Neural progenitor cell (in vitro differentiated cells): Measurements from ENCODE around the gene CLMP.

ENCODE experiments used
- EZH2phosphoT487 ChIP-seq: fragments of 200-600 bp; sonication (generic); IDR thresholded peaks from 2 replicates; pipeline ENCODE4 v1.6.1; 2017; ENCODE audit warnings: antibody characterized with exemption
- TF ChIP-seq, protein P1 (sequence below): fragments of 200-600 bp; sonication (generic); IDR thresholded peaks from 2 replicates; pipeline ENCODE4 v1.5.1; 2017; ENCODE audit warnings: antibody characterized with exemption, mild to moderate bottlenecking

GRCh38 chr11:123180574-123180973 lies 14.5 kb downstream of the CLMP start:
- TF ChIP-seq, protein P1, sequence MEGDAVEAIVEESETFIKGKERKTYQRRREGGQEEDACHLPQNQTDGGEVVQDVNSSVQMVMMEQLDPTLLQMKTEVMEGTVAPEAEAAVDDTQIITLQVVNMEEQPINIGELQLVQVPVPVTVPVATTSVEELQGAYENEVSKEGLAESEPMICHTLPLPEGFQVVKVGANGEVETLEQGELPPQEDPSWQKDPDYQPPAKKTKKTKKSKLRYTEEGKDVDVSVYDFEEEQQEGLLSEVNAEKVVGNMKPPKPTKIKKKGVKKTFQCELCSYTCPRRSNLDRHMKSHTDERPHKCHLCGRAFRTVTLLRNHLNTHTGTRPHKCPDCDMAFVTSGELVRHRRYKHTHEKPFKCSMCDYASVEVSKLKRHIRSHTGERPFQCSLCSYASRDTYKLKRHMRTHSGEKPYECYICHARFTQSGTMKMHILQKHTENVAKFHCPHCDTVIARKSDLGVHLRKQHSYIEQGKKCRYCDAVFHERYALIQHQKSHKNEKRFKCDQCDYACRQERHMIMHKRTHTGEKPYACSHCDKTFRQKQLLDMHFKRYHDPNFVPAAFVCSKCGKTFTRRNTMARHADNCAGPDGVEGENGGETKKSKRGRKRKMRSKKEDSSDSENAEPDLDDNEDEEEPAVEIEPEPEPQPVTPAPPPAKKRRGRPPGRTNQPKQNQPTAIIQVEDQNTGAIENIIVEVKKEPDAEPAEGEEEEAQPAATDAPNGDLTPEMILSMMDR = no peak
- no peak for TF ChIP-seq EZH2phosphoT487
